B cell (primary cell): ENCODE results near the gene TP53I3. TPM values are rescaled to one million over a fixed set of nuclear protein-coding genes. Genes with fewer than 3 reads are reported as not detected.

Experiments used
- ATAC-seq: fragments of 200-7000 bp; cut with Tn5 transposase; one replicate; pipeline ENCODE4 v1.10.0; 2021; ENCODE audit warnings: low read depth, mild to moderate bottlenecking, moderate number of reproducible peaks, moderate library complexity
- CTCF ChIA-PET: fragments of 350-600 bp; sonication (Branson Sonifier 250); formaldehyde crosslinking; loops from one replicate; lab custom pipeline; 2021; ENCODE audit warnings: antibody characterized with exemption, inconsistent platforms; lab: Charles Lee
- POLR2A ChIA-PET: fragments of 350-600 bp; sonication (Branson Sonifier 250); formaldehyde crosslinking; loops from one replicate; lab custom pipeline; 2021; ENCODE audit warnings: antibody characterized with exemption; lab: Charles Lee
- DNase-seq: peaks from one replicate; pipeline ENCODE4 v3.0.0; 2013
- H2AFZ ChIP-seq: 2 replicates; pipeline ENCODE4 v1.6.1; 2012; ENCODE audit warnings: mild to moderate bottlenecking, low read depth, low read length; ENCODE audit not compliant: insufficient read depth, poor library complexity, severe bottlenecking
- H3K27ac ChIP-seq, 2 donors: 1 replicate in 1 of 2; 2 replicates in 1 of 2; pipeline ENCODE4 v1.5.1; 2012 to 2013; ENCODE audit warnings: low read length in 2 of 2, mild to moderate bottlenecking in 2 of 2, moderate library complexity in 1 of 2
- H3K27me3 ChIP-seq, 4 experiments: fragments of 200-600 bp in 1 of 4; sonication (generic) in 1 of 4; replicated peaks in 1 of 4; 1 replicate in 2 of 4; 2 replicates in 2 of 4; pipeline versions ENCODE4 v1.6.1 to v1.7.0; 2013 to 2016; ENCODE audit warnings: low read length in 3 of 4, mild to moderate bottlenecking in 2 of 4, mixed read lengths in 1 of 4, moderate library complexity in 1 of 4; ENCODE audit not compliant: insufficient read depth in 4 of 4, control insufficient read depth in 3 of 4; ENCODE audit errors: control extremely low read depth in 1 of 4
- H3K36me3 ChIP-seq, 2 experiments: replicated peaks in 1 of 2; 1 replicate in 1 of 2; 2 replicates in 1 of 2; pipeline versions ENCODE4 v1.6.1 to v1.7.1; 2013; ENCODE audit warnings: low read length in 1 of 2; ENCODE audit not compliant: insufficient read depth in 2 of 2, control insufficient read depth in 1 of 2; ENCODE audit errors: control extremely low read depth in 1 of 2, extremely low read depth in 1 of 2
- H3K4me1 ChIP-seq, 2 donors: fragments of 200-600 bp in 1 of 2; sonication (generic) in 1 of 2; 1 replicate in 1 of 2; 2 replicates in 1 of 2; pipeline versions ENCODE4 v1.5.1 to v1.6.1; 2013 to 2017; ENCODE audit warnings: low read length in 2 of 2; ENCODE audit not compliant: control insufficient read depth in 2 of 2, insufficient read depth in 2 of 2
- H3K4me2 ChIP-seq: replicated peaks from 2 replicates; pipeline ENCODE3; 2012; ENCODE audit warnings: mild to moderate bottlenecking, low read depth, low read length; ENCODE audit not compliant: poor library complexity, severe bottlenecking
- H3K4me3 ChIP-seq, 5 experiments: fragments of 200-600 bp in 1 of 5; sonication (generic) in 1 of 5; 1 replicate in 3 of 5; 2 replicates in 2 of 5; pipeline versions ENCODE4 v1.5.1 to v1.7.0; 2011 to 2016; ENCODE audit warnings: low read length in 4 of 5, mild to moderate bottlenecking in 4 of 5, low read depth in 2 of 5, control low read depth in 1 of 5, moderate library complexity in 1 of 5; ENCODE audit not compliant: insufficient read depth in 1 of 5; ENCODE audit errors: control extremely low read depth in 1 of 5, extremely low read depth in 1 of 5
- H3K79me2 ChIP-seq: fragments of 200-600 bp; sonication (generic); one replicate; pipeline ENCODE4 v1.6.0; 2016; ENCODE audit warnings: low read length; ENCODE audit not compliant: control insufficient read depth, insufficient read depth
- H3K9ac ChIP-seq: fragments of 200-600 bp; sonication (generic); 2 replicates; pipeline ENCODE4 v1.6.1; 2017; ENCODE audit warnings: mild to moderate bottlenecking, low read length, moderate library complexity
- H3K9me3 ChIP-seq, 3 donors: one replicate each; pipeline versions ENCODE4 v1.6.1 to v1.7.1; 2013; ENCODE audit warnings: low read length in 2 of 3; ENCODE audit not compliant: control insufficient read depth in 2 of 3, insufficient read depth in 1 of 3; ENCODE audit errors: control extremely low read depth in 1 of 3
- H4K20me1 ChIP-seq: 2 replicates; pipeline ENCODE4 v1.6.0; 2012; ENCODE audit warnings: mild to moderate bottlenecking, low read length; ENCODE audit not compliant: insufficient read depth, control insufficient read depth, poor library complexity, severe bottlenecking
- H3K27ac Mint-ChIP-seq: one replicate; pipeline ENCODE4 v1.8.0; 2021; ENCODE audit warnings: mixed read lengths
- H3K27me3 Mint-ChIP-seq: one replicate; pipeline ENCODE4 v1.8.0; 2021; ENCODE audit warnings: mixed read lengths
- H3K4me1 Mint-ChIP-seq: one replicate; pipeline ENCODE4 v1.8.0; 2021; ENCODE audit warnings: mixed read lengths
- H3K4me3 Mint-ChIP-seq: one replicate; pipeline ENCODE4 v1.8.0; 2021; ENCODE audit warnings: mixed read lengths
- H3K9me3 Mint-ChIP-seq: one replicate; pipeline ENCODE4 v1.8.0; 2022; ENCODE audit warnings: mixed read lengths; ENCODE audit not compliant: insufficient read depth
- EZH2 ChIP-seq: IDR thresholded peaks from 2 replicates; pipeline ENCODE4 v1.6.1; 2012; ENCODE audit warnings: borderline replicate concordance, low read depth, mild to moderate bottlenecking, moderate library complexity, low read length; ENCODE audit not compliant: insufficient read depth, poor library complexity, severe bottlenecking
- WGBS: methylation state at CpG from one replicate; pipeline ENCODE4 v1.1.5; 2013; ENCODE audit warnings: missing lambda C conversion rate; ENCODE audit not compliant: insufficient coverage; 5-methylcytosine and 5-hydroxymethylcytosine counted together
- intact Hi-C: fragments of 100-400 bp; cut with micrococcal nuclease; formaldehyde crosslinking; loops from one replicate; pipeline ENCODE4 v1.10.0; 2022
- polyA plus RNA-seq: library from polyadenylated mRNA; depleted of rRNA; stranded (reverse); fragments of >200 nt; gene quantifications from 2 replicates; pipeline ENCODE4 v1.2.3, GENCODE V29; 2012
- total RNA-seq, 2 donors: library from RNA; stranded (reverse); fragments of 120-200 nt in 1 of 2; gene quantifications; 1 replicate in 1 of 2; 2 replicates in 1 of 2; pipeline versions ENCODE4 v1.2.3 to v1.2.4, GENCODE V29; 2013 to 2022
- TF ChIP-seq, protein P1 (sequence below): fragments of 200-600 bp; IDR thresholded peaks from one replicate; pipeline ENCODE4 v1.8.0; 2022; ENCODE audit warnings: antibody characterized with exemption, mild to moderate bottlenecking

Gene TP53I3
- total and polyA plus RNA-seq, 2 donors (not counting 1 experiment from before 2014, with no cell fraction given) = 3.9 to 7.3 TPM

DNA sequence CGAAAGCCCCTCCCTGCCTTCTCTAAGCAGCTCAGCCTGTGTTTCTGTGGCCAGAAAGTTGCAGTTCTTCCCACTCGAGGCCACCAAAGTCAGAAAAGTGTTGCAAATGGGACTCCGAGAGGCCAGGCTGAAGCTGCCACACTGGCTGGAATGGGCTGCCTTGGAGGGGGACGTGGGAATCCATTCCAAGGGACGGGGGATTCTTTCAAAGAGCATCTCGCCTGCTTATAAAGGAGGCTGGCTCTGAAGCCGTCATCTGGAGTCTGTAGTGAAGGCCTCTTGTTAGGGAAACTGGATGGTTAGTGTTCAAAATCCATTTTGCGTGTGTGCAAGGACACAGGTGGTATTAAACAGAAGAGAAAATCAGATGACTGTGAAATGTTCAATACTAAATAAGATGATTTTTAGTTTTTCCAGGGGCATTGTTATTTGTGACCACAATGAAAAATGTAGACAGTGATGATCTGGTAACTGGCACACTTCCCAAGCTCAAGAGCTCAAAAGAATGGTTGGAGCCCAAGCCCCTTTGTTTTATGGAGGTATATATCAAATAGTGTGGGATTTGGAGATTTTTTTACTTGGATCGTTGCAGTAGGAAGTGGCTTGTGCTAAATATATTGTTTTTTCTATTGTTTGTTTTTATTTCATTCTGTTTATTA, 39.4 kb upstream of the TP53I3 start:
- intact Hi-C loops = loop anchor here (1.0 kb wide), 4 partner anchors 40 to 197 kb away; partner anchors contain the start of genes ATAD2B, SF3B6, TP53I3 and WDCP
- WGBS = 5% methylated on average over 7 of the region's 9 CpGs
- no peaks in the 10 kb centered on the region for H3K27me3 ChIP-seq
- no peaks in the 10 kb centered on the region for H3K9me3 Mint-ChIP-seq
- no peaks in the 10 kb centered on the region for H3K9me3 ChIP-seq
- H3K9ac ChIP-seq = peak overlapping the region; percentile 79
- CTCF ChIA-PET = interaction anchor here (2.6 kb wide), 1 partner anchor 40 kb away, joined by 23 read pairs; the partner anchor contains the start of gene TP53I3
- H3K4me1 ChIP-seq = peaks cover 5 to 18% of the 10 kb centered on the region in 2 donors
- TF ChIP-seq EZH2 = no peak
- TF ChIP-seq, protein P1, sequence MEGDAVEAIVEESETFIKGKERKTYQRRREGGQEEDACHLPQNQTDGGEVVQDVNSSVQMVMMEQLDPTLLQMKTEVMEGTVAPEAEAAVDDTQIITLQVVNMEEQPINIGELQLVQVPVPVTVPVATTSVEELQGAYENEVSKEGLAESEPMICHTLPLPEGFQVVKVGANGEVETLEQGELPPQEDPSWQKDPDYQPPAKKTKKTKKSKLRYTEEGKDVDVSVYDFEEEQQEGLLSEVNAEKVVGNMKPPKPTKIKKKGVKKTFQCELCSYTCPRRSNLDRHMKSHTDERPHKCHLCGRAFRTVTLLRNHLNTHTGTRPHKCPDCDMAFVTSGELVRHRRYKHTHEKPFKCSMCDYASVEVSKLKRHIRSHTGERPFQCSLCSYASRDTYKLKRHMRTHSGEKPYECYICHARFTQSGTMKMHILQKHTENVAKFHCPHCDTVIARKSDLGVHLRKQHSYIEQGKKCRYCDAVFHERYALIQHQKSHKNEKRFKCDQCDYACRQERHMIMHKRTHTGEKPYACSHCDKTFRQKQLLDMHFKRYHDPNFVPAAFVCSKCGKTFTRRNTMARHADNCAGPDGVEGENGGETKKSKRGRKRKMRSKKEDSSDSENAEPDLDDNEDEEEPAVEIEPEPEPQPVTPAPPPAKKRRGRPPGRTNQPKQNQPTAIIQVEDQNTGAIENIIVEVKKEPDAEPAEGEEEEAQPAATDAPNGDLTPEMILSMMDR = no peak
- POLR2A ChIA-PET = interaction anchor here (0.7 kb wide), 1 partner anchor 795 kb away, joined by 3 read pairs; no protein-coding TSS in a partner anchor
- peak overlapping the region; percentile 62 to 80 (median 73) for H3K4me3 ChIP-seq
- no peaks in the 10 kb centered on the region for H3K27me3 Mint-ChIP-seq
- H3K36me3 ChIP-seq = no peaks in the 10 kb centered on the region
- peak overlapping the region; percentile 95 for H3K27ac Mint-ChIP-seq
- H3K79me2 ChIP-seq = no peaks in the 10 kb centered on the region
- H2AFZ ChIP-seq = peak overlapping the region; percentile 82
- peak overlapping the region; percentile 86 for H3K4me2 ChIP-seq
- H4K20me1 ChIP-seq = no peaks in the 10 kb centered on the region
- peaks cover 20% of the 10 kb centered on the region for H3K4me1 Mint-ChIP-seq
- ATAC-seq (no peak), DNase-seq (no peak)
- H3K27ac ChIP-seq = peak overlapping the region; percentile 70 to 80
- peak overlapping the region; percentile 90 for H3K4me3 Mint-ChIP-seq
